ENCODE data around the gene GRXCR2.
"Not testable (repeated sequence)": the region's sequence is repeated elsewhere in the genome, so short reads cannot be mapped to it uniquely, and the experiment has no call there.

The GRXCR2 gene, protein sequence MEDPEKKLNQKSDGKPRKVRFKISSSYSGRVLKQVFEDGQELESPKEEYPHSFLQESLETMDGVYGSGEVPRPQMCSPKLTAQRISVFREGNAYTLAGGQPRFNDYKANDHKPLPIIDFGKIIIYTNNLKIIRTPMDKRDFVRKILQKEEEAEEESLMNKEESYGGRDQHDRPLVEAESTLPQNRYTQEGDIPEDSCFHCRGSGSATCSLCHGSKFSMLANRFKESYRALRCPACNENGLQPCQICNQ

DNA sequence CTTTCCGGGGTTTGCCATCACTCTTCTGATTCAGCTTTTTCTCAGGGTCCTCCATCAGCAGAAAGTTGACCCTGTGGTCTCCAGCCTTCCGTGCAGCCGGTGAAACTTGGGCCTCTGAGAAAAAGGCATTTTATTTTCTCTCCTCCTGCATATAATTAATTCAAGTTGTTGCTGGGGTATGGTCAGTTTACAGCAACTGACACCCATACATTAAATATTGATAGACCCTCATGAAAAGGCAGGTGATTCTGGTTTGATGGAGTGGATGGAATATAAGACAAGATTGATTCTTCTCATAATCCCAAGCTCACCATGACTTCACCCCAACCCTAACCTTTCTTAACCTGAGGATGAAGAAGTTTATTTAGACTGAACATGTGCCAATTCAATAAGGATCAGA is at the start of gene GRXCR2:
Gene GRXCR2 (minus strand): TSS at position 101 of the 400 bp plus-strand sequence. CDS start 46 bp downstream, at position 55.
- no peak for DNase-seq (ENCODE audit: low spot score)

DNA sequence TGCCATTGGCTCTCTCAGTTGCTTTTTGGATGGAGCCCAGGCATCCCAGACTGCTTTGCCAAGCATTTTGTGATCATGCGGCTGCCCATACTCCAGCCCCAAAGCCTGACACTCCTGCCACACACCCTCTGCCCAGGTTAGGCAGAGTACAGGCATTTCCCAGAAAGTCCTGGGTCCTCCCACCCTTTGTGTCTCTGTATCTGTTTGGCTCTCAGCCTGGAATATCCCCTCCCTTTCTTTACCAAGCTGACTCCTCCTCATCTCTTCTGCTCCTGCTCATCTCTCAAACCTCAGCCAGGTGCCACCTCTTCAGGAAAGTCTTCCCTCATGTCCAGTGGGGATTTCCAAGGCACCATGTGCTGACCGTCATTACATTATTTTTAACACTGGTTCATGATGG is 49.2 kb upstream of the GRXCR2 start:
- DNase-seq (ENCODE audit: low spot score) = no peak

DNA sequence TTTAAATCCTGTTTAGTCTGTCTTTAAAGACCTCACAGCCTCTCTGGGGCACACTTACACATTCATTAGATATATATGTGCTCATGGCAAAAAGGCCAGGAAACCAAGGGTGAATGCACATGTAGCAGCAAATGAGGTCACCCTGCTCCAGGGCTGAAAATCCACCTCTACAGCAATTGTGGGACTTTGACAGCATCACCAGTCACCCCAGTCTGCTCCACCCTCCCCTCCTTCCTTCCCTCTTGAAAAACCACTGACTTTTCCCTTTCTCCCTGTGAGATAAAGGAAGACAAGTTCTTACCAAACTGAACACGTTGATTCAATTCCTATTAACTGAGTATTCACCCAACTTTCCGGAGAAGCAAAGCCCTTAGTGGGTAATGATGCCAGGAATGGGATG is 48.4 kb upstream of the GRXCR2 start:
- no peak for DNase-seq (ENCODE audit: low spot score)

DNA sequence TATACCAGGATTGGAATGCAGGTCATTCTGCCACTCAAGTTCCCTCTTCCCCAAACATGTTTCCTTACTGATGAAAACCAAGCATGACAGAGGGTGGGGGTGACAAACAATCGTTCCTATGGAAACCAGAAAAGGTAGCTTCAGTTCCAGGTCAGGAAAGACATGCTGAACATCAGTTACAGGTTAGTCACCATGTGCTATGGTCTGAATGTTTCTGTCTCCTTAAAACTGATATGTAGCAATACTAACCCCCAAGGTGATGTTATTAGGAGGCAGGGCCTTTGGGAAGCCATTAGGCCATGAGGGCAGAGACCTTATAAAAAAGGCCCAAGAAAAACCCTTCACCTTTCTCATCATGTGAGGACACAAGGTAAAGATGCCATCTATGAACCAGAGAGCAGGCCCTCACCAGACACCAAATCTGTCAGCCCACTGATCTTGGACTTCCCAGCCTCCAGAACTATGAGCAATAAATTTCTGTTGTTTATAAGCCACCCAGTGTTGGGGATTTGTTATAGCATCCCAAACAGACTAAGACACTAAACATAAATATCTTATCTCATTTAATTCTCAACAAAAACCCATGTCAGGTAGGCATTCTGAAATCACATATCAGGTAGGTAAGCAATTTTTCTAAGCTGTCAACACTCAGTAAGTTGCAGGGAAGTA is 47.9 kb upstream of the GRXCR2 start:
- DNase-seq (ENCODE audit: low spot score) = no peak

DNA sequence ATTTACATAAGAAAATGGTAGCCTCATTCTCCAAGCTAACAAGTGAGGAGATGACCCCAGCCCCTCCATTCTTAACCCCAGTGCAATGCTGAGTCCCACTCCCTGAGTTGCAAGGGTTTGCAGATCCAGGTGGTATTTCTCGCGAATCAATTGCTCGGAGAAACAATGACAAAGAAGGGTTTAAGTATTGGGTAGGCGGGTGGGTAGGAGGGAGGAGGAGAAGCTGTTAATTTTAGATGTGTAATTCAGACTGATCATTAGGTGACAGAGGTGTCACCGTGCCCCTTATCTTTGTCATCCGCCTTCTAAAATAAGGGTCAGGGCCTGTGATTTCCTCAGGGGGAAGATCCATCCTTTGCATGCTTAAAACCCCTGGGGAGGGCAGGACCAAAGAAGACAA is 46.6 kb upstream of the GRXCR2 start:
- DNase-seq (ENCODE audit: low spot score) = no peak

DNA sequence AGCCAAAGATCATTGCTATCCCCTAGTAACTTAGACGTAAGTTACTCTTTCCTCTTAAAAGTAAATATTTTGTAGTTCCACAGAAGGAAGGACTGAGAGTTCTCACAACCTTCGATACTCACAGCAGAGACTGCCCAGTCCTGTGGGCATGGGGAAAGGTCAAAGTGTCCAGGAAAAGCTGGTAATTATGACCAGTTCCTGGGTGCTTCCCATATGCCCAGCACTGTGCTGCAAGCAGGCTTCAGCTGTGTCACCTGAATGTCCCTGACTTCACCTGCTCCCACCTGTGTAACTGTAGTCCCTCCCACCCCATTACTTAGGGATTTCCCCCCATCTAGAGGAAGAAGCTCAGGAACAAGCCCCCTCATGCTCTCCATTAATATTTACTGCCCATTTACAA is 45.6 kb upstream of the GRXCR2 start:
- DNase-seq (ENCODE audit: low spot score) = no peak

DNA sequence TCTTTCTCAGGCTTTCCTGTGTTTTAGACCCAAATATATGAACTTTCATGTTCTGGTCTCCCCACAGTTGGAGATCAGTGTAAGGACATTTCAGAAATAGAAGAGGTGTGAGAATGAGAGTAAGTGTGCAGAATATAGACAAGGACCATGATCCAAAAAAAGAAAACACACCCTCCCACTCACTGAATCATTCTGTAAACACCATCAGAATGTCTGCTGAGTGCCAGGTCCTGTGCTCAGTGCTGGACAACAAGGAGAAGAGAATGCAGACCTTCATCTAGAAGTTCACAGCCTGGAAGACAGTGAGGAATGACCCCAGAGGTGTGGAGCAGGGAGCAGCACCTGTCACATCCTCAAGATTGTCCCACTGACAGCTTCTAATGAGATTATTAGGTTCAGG is 44.5 kb upstream of the GRXCR2 start:
- DNase-seq (ENCODE audit: low spot score) = no peak

DNA sequence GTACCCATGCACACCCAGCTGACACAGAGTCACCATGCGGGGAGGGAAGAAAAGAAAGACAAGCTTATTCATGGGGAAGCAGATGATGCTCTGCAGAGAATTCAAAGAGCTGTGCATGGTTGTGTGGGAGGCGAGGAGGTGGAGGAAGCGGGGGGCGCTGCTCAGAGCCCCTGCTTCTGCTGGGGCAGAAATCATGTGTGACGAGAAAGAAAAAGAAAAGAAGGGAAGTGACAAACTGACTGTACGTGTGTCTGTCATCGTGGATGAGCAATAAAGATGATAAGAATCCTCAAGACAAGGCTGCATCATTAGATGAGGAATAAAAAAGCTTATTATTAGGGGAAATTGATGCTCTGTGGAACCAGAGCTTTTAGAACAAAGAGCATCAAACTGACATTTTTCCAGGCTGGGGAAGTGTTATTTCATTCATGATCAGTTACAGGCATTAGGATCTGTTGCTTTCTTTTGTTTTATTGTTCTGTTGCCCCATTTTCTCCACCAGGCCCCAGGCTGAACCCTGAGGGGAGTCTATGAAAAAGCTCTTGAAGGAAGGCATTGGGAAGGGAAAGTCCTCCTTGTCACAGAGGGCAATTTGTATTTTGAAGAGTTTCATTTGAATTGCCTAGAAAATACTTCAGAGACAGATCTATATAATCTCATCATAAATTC is 43.3 kb upstream of the GRXCR2 start:
- no peak for DNase-seq (ENCODE audit: low spot score)

DNA sequence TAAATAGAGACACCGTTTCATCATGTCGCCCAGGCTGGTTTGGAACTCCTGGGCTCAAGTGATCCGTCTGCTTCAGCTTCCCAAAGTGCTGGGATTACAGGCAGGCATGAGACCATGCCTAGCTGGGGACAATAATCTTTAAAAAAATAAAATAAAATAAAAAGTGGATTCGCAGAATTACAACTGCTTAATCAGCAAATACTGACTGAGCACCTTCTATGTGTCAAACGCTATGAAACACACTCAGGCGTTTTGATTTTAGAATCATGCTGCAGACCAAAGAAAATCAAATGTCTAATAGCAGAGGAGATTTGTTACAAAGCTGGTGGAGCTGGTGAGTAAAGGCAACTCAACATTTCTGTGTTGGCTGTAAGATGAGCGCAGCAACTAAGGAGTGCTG is 40.9 kb upstream of the GRXCR2 start:
- no peak for DNase-seq (ENCODE audit: low spot score)

DNA sequence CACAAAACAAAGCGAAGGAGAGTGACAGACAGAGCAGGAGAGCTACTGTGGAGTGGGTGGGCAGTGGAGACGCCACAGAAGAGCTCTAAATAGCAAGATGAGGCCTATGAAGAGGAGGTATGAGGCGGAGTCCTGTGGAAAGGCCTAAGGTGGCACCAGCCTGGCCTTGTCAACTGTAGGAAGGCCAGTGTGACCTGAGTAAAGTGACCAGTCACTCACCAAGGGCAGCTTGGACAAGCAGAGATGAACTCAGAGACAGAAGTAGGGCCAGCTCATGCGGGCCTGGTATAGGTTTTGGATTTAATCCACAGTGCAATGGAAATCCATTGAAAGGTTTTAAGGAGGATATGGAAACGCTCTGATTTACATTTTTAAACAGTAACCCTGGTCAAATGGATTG is 39.8 kb upstream of the GRXCR2 start:
- DNase-seq (ENCODE audit: low spot score) = no peak

DNA sequence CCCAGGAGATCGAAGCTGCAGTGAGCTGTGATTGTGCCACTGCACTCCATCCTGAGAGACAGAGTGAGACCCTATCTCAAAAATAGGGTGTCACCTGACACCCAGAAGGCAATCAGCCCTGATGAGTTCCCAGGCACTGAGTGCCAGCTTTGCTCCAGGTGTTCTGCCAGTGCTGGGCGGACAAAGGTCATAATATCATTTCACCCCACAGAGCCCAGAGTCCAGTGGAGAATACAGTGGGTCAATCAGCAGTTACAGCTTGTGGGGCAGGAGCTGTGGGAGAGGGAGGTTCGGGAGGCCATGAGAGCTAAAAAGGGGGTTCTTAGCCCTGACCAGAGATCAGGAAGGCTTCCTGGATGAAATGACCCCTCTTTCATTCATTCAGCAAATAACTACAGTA is 39.2 kb upstream of the GRXCR2 start:
- no peak for DNase-seq (ENCODE audit: low spot score)

DNA sequence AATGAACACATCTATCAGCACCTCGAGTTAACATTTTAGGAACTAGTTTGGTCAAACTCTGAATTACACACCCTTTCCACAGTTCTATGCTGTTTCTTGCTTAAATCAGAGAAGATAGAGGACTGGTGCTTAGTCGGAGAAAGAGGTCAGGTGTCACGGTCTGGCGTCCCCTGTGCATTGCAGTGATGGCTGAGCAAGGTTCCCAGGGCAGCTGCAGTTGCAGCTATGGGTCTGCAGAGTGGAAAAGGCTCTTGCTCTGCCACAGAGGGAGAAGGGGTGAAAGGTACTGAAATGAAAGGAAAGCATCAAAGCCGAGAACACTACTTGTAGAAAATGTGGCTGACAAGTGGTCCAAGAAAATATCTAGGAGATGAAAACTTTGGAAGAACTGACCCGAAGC is 38.4 kb upstream of the GRXCR2 start:
- no peak for DNase-seq (ENCODE audit: low spot score)

DNA sequence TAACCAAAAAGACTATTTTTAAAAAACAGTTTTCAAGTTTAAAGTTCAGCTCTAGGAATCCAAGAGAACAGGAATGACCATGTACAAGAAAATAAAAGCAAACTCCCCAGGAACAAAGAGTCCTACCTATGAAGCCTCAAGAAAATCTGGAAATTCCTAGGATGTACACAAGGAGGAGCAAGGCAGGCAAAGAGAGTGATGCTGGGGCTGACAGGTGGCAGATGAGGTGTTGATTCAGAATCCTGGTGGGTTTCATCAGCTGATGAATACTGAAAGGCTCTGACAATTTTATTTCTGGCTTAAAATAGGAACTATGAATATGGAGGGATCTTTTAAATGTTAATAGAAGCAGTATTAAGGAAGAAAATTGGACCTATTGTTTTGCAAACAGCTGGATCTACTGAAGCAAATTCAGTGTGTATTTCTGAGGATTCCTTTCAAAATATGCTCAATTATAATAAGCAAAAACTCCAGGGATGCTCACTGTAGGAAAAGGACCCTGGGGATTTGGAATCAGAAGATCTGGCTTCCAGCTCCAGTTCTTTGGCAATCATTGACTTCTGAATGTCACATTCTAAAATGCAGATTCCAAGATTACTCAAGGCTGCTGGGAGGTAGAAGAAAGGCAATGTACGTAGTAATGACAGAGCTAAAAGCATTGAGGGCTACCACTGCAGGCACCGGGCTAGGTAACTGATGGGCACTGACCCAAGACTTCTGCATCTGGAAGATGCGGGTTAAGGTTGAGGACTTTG is 35.6 kb upstream of the GRXCR2 start:
- DNase-seq (ENCODE audit: low spot score) = no peak

DNA sequence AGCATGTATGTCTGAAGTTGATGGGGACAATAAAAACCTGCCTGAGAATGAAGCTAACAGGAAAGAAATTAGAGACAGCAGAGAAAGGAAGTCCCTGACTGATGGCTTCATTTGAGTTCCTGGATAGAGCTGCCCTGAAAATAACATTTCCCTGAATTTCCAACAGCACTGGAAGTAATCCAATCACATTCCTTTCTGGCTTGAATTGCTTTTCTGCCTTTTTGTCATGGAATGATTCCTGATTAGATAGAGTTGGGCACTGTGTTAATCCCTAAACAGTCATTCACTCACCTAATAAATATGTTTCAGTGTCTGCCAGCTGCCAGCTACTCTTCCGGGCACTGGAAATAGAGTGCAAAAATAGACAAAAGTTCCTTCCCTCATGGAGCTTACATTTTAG is 33.6 kb upstream of the GRXCR2 start:
- no peak for DNase-seq (ENCODE audit: low spot score)

DNA sequence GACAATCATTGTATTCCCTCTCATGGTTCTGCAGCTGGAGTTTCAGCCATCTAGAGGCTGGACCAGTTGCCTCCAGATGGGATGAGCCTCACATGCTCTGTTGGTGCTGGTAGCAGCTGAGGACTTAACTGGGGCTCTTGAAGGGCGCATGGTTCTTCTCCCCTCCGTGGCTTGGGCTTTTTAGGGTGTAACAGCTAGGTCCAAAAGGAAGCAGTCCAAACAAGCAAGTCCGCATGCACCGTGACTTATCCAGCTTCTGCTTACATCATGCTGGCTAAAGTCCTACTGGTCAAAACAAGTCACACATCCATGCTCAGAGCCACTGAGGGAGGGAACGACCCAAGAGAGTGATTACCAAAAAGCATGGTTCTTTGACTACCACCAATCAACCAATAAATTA is 31.9 kb upstream of the GRXCR2 start:
- DNase-seq (ENCODE audit: low spot score) = no peak

DNA sequence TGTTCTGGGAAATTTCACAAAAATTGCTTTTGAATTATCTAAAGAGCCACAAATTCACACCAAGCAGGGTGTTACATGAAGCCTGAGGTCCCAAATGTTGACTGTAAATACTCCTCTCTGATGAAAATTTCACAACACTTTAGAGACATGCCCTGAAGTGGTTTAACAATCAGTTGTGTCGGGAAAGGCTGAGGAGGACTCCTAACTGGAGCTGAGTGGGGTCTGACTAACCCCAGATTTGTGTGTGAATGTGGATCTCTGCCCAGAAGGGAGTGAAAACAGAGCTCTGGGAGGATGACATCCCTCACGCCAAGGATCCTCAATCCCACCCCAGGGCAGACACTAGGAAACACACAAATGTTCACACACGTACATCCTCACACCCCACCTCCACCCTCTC is 31.1 kb upstream of the GRXCR2 start:
- DNase-seq (ENCODE audit: low spot score) = no peak

DNA sequence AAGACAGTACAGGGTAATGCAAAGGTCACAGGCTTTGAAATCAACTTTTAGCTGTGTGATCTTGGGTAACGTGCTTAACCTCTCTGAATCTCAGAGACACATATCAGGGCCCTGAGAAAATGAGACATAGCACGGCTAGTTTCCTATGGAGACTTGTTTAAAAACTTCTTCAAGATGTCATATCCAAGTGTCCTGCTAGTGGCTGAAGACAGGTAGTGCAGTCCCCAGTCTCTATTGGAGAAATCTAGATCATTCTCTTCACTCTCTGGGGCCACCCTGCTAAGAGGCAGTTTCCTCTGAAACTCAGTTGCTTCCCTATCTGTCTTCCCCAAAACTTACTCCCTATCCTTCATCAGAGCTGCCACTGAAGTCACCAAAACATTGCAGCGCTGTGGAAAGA is 30.3 kb upstream of the GRXCR2 start:
- no peak for DNase-seq (ENCODE audit: low spot score)

DNA sequence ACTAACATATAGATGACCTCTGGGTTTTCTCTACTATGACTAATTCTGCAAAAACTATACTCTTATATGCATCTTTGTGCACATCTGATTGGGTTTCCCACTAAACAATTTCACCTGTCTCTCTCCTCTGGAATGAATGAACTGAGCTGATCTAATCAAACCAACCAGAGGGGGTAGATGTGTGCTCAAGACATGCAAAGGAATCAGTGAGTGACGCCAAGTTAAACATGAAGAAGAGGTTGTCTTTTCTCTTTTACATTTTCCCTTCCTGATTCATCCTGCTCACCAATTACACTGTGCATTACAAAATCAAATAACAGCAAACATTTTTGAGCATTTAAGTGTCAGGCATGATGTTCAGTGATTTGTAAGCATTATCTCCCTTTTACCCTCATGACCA is 29.6 kb upstream of the GRXCR2 start:
- no peak for DNase-seq (ENCODE audit: low spot score)

DNA sequence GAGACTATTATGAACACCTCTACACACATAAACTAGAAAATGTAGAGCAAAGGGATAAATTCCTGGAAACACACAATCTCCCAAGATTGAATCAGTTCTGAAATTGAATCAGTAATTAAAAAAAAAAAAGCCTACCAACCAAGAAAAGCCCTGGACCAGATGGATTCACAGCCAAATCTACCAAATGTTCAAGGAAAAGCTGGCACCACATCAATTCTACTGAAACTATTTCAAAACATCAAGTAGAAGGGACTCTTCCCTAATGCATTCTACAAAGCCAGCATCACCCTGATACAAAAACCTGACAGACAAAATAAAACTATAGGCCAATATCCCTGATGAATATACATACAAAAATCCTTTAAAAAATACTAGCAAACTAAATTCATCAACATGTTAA is 25.4 kb upstream of the GRXCR2 start:
- DNase-seq (ENCODE audit: low spot score) = no peak

DNA sequence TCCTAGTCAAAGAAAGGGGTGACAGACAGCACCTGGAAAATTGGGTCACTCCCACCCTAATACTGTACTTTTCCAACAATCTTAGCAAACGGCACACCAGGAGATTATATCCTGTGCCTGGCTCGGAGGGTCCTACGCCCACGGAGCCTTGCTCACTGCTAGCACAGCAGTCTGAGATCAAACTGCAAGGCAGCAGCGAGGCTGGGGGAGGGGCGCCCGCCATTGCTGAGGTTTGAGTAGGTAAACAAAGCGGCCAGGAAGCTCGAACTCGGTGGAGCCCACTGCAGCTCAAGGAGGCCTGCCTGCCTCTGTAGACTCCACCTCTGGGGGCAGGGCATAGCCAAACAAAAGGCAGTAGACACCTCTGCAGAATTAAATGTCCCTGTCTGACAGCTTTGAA is 18.6 kb upstream of the GRXCR2 start:
- DNase-seq (ENCODE audit: low spot score) = not testable (repeated sequence)

DNA sequence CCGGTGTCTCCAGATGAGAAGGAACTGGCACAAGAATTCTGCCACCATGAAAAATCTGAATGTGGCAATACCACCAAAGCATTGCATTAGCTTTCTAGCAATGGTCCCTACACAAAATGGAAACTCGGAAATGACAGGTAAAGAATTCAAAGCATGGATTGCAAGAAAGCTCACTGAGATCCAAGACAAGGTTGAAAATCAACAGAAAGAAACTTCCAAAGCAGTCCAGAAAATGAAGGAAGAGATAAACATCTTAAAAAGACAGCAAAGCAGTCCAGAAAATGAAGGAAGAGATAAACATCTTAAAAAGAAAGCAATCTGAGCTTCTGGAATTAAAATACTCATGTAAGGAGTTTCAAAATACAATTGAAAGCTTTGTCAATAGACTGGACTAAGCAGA is 16.8 kb upstream of the GRXCR2 start:
- DNase-seq (ENCODE audit: low spot score) = no peak

DNA sequence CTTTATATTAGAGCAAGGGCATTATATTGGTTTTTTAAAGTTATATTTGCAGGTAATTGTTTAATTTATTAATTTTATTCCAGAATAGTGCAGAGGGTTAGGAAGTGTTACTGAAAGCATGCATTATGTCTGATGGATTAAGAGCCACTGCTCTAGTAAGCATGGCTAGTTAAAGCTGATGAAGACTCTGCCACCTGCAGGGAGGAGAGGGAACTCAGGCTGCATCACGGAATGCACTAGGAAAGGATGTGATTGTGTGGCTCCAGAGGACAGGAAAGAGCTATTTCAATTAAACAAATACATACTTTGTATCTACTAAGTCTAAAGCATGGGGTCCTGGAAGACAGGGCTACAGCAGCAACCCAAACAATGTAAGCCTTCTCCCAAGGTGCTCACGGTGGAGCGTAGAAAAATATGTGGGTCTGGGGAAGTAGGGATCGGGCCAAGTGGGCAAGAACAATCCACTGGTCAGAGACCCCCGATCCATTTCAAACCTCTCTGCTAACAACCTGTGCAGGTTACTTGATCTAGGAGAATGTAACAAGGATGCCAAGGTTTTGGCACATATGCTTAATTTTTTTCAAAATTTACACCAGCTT is 15.3 kb upstream of the GRXCR2 start:
- DNase-seq (ENCODE audit: low spot score) = no peak
